DLD1 (cell line): ENCODE data around the gene DNMBP.

Experiments
- in situ Hi-C: cut with HindIII; loops from 2 replicates; pipeline ENCODE4 v1.10.0; 2017; ENCODE audit warnings: low sequenced_read_pairs

Gene DNMBP, protein sequence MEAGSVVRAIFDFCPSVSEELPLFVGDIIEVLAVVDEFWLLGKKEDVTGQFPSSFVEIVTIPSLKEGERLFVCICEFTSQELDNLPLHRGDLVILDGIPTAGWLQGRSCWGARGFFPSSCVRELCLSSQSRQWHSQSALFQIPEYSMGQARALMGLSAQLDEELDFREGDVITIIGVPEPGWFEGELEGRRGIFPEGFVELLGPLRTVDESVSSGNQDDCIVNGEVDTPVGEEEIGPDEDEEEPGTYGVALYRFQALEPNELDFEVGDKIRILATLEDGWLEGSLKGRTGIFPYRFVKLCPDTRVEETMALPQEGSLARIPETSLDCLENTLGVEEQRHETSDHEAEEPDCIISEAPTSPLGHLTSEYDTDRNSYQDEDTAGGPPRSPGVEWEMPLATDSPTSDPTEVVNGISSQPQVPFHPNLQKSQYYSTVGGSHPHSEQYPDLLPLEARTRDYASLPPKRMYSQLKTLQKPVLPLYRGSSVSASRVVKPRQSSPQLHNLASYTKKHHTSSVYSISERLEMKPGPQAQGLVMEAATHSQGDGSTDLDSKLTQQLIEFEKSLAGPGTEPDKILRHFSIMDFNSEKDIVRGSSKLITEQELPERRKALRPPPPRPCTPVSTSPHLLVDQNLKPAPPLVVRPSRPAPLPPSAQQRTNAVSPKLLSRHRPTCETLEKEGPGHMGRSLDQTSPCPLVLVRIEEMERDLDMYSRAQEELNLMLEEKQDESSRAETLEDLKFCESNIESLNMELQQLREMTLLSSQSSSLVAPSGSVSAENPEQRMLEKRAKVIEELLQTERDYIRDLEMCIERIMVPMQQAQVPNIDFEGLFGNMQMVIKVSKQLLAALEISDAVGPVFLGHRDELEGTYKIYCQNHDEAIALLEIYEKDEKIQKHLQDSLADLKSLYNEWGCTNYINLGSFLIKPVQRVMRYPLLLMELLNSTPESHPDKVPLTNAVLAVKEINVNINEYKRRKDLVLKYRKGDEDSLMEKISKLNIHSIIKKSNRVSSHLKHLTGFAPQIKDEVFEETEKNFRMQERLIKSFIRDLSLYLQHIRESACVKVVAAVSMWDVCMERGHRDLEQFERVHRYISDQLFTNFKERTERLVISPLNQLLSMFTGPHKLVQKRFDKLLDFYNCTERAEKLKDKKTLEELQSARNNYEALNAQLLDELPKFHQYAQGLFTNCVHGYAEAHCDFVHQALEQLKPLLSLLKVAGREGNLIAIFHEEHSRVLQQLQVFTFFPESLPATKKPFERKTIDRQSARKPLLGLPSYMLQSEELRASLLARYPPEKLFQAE (N-terminal part only)

GRCh38 chr10:100009793-100010676 lies at the start of gene DNMBP:
Gene DNMBP, minus strand, starts transcription at chr10:100009947. Its CDS starts 37,823 bp downstream, at chr10:99972124.
- in situ Hi-C loops, result no loop called here

DNA sequence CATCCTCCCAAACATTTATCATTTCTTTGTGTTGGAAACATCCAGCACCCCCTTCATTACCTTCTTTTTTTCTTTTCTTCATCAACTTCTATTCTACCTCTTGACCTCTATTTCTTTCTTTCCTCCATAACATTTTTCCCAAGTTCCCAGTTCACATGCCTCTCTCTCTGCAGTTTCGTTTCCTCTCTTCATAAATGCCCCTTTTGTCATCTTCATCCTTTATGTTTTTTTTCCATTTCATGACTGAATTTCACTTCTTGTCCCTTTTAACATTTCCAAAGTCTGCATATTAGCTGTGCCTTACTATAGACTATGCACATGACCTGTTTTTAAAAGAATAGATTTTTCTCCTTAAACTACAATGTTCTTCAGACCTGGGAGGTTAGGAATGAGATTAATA lies 48.2 kb upstream of the DNMBP start:
- in situ Hi-C loops, result no loop called here

GRCh38 chr10:100053686-100054460 lies 44.1 kb upstream of the DNMBP start:
- in situ Hi-C loops, result no loop called here

GRCh38 chr10:100046021-100046486 lies 36.3 kb upstream of the DNMBP start:
- in situ Hi-C loops, result no loop called here

- in situ Hi-C loops, result no loop called here
These were observed 35.8 kb upstream of the DNMBP start for GRCh38 chr10:100045592-100045991.

- in situ Hi-C loops, result no loop called here
These were observed 34.0 kb upstream of the DNMBP start for GRCh38 chr10:100043796-100044195.

DNA sequence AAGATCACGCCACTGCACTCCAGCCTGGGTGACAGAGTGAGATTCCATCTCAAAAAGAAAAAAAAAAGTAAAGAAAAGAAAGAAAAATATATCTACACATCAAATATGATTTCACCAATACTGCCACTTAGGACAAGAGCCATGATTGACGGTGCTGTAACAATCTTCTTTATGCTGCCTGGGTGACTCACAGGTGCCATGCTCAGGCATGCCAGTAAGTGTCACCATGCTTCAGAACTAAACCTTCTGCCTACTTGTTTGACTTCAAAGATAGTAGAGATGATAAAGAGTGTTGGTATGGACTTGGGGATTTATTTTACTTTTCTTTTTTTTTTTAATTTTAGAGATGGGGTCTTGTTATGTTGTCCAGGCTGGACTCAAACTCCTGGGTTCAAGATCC lies 33.6 kb upstream of the DNMBP start:
- in situ Hi-C loops, result no loop called here

GRCh38 chr10:100041306-100042002 lies 31.7 kb upstream of the DNMBP start:
- in situ Hi-C loops, result no loop called here

DNA sequence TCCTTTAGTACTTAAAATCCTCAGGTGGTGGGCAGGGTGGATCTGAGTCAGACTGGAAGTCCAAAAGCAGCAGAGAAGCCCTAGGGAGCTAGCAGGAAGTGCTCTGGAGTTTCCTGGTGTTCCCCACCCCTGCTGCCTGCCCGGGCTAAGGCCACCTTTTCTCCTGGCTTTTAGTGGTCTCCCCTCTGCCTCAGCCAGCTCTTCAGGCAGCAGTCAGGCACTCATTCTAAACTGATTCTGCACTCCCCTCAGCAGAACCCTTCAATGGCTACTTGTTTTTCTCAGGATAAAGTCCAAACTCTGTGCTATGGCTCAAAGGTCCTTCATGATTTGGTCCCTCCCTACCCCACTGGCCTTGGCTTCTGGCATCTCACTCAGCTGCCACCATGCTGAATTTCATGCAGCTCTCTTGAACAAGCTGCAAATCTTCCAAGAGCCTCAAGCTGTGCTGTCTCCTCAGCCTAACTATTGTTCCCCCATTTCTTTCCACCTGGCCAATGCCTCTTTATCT lies 28.9 kb upstream of the DNMBP start:
- in situ Hi-C loops, result no loop called here

DNA sequence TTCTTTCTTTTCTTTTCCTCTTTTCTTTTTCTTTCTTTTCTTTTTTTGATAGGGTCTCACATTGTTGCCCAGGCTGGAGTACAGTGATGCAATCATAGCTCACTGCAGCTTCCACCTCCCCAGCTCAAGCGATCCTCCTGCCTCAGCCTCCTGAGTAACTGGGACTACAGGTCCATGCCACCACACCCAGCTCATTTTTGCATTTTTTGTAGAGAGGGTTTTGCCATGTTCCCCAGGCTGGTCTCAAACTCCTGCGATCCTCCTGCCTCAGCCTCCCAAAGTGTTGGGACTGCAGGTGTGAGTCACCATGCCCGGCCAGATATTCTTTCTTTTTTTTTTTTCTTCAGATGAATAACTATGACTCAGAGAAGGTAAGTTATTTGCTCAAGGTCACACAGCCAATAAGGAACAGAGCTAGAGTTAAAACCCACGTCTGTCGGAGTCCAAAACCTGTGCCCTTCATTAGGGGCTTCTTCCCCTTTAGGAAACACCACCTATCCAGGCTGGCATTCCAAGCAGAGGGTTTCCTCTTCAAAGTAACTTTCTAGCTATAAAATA lies 28.1 kb upstream of the DNMBP start:
- in situ Hi-C loops, result no loop called here

GRCh38 chr10:100036850-100037249 lies 27.1 kb upstream of the DNMBP start:
- in situ Hi-C loops, result no loop called here

GRCh38 chr10:100033766-100034418 lies 24.1 kb upstream of the DNMBP start:
- in situ Hi-C loops, result no loop called here

DNA sequence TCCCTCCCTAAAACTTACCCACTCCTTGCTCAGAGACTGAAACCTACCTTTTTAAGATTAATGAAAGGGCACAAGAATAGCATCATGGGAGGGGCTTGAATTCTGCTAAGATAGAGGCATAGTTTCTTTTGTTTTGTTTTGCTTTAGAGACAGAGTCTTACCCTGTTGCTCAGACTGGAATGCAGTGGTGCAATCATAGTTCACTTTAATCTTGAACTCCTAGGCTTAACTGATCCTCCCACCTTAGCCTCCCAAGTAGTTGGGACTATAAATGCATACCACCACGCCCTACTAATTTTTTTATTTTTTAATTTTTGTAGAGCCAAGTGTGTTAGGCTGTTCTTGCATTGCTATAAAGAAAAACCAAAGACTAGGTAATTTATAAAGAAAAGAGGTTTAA lies 17.7 kb upstream of the DNMBP start:
- in situ Hi-C loops, result no loop called here

DNA sequence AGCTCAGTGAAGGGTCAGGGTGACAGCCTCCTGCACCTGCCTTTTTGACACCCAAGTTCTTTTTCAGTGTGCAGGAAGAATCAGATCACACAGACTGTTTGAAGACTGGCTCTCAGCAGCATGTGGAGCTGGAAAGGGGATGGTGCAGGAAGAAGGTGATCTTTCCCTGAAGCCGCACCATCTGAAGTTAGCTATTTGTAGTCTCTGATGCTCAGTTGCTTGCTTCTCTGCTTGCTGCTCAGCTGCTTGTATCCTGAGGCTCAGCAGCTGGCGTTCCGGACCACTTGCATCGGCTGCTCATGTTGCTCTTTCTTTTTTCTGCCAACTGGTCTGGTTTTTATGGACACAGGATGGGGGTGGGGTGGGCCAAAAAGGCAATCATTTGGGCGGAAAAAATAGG lies 15.8 kb upstream of the DNMBP start:
- in situ Hi-C loops, result no loop called here

DNA sequence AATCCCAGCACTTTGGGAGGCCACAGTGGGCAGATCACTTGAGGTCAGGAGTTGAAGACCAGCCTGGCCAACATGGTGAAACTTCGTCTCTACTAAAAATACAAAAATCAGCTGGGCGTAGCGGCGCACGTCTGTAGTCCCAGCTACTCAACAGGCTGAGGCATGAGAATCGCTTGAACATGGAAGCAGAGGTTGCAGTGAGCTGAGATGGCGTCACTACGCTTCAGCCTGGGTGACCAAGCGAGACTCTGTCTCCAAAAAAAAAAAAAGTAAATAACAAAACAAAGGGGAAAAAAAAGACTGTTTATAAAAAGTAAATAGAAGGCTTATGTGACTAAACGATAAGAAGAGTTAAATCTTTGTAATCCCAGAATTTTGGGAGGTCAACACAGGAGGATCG lies 15.0 kb upstream of the DNMBP start:
- in situ Hi-C loops, result no loop called here

- in situ Hi-C loops, result no loop called here
These were observed 12.7 kb upstream of the DNMBP start for GRCh38 chr10:100022403-100022802.

- in situ Hi-C loops, result no loop called here
These were observed 11.6 kb upstream of the DNMBP start for GRCh38 chr10:100021322-100021721.

DNA sequence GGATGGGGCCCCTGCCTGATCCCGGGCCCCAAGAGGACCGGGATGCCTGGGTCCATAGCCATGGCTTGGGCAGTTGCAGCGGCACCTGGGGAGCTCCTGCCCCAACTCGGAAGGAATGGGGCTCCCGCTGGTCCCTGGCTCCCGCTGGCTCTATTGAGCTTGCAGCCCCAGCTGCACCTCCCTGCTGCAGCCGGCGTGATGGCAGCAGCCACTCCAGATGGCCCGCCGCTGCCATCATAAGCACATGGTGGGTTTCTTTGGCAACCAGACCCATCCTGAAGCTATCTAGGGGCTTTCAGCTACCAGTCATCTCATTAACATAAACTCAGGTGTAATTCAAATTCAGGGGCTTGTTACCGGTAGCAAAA lies 11.1 kb upstream of the DNMBP start:
- in situ Hi-C loops, result no loop called here
